ENCODE results near the gene SP1. TPM values are rescaled to one million over a fixed set of nuclear protein-coding genes. Genes with fewer than 3 reads are reported as not detected.
A peak's percentile ranks its signal among the peaks of the same experiment; 100 is the strongest.

SP1 gene
- total and polyA plus RNA-seq, 11 donors, result 7.9 to 48.8 (median 29.5) TPM

GRCh38 chr12:53346491-53346890 lies 33.5 kb upstream of the SP1 start:
- DNase-seq, result no peak
- intact Hi-C loops (cut with DNase I), result no loop called here
- TF ChIP-seq POLR2A (IDR thresholded peaks at IDR 0.05), result no peak
- no peak for TF ChIP-seq CTCF (IDR thresholded peaks at IDR 0.05)
- H3K27ac ChIP-seq, result peak overlapping the region in 8 of 12 donors; percentile 67 to 92 (median 88)
- no peaks in the 10 kb centered on the region for H3K9me3 ChIP-seq
- no peak overlapping the region for H3K4me3 ChIP-seq
- H3K36me3 ChIP-seq, result no peaks in the 10 kb centered on the region
- no peaks in the 10 kb centered on the region for H3K27me3 ChIP-seq
- peaks cover 0 to 23% (median 12%) of the 10 kb centered on the region in 12 donors for H3K4me1 ChIP-seq
- WGBS, 4 donors, result 88 to 93% (median 89%) methylated on average over 1 of the region's 1 CpG
- ATAC-seq, result no peak

- no peaks in the 10 kb centered on the region for H3K36me3 ChIP-seq
- no peak overlapping the region for H3K4me3 ChIP-seq
- H3K27me3 ChIP-seq, result no peaks in the 10 kb centered on the region
- peaks cover 0 to 29% (median 14%) of the 10 kb centered on the region in 12 donors for H3K4me1 ChIP-seq
- intact Hi-C loops (cut with DNase I), result no loop called here
- WGBS, 4 donors, result 90 to 95% (median 93%) methylated on average over 4 of the region's 4 CpGs
- no peaks in the 10 kb centered on the region for H3K9me3 ChIP-seq
- ATAC-seq (no peak), DNase-seq (no peak)
- no peak overlapping the region for H3K27ac ChIP-seq
- no peak for TF ChIP-seq POLR2A (IDR thresholded peaks at IDR 0.05)
- TF ChIP-seq CTCF (IDR thresholded peaks at IDR 0.05), result no peak
Measured at GRCh38 chr12:53347905-53348304, 32.1 kb upstream of the SP1 start.

GRCh38 chr12:53352331-53353256 lies 27.4 kb upstream of the SP1 start:
- Histone ChIP-seq H3K4me1 (peaks cover 0 to 9% (median 0%) of the 10 kb centered on the region in 12 donors), H3K27ac (no peak overlapping the region), H3K27me3 (no peaks in the 10 kb centered on the region), H3K9me3 (no peaks in the 10 kb centered on the region), H3K36me3 (no peaks in the 10 kb centered on the region), H3K4me3 (no peak overlapping the region)
- 59 to 61% (median 60%) methylated on average over 21 of the region's 21 CpGs for WGBS, 4 donors
- peak; percentile 77 to 86 (median 81) for DNase-seq
- ATAC-seq, result peak; percentile 92 to 97 (median 96)
- peak; percentile 82 to 93 (median 88) for TF ChIP-seq CTCF (IDR thresholded peaks at IDR 0.05)
- no peak for TF ChIP-seq POLR2A (IDR thresholded peaks at IDR 0.05)
- intact Hi-C loops (cut with DNase I), result loop anchor here (1.0 to 5.0 kb wide), 9 partner anchors 28 to 156 kb away; partner anchors contain the start of genes NPFF (in 4 of the 10) and SP1 (in 1 of the 10)

- H3K9me3 ChIP-seq, result no peaks in the 10 kb centered on the region
- intact Hi-C loops (cut with DNase I), result loop anchor here in 9 of 10 donors (2.0 to 5.0 kb wide), 6 partner anchors 28 to 156 kb away; partner anchors contain the start of genes NPFF (in 4 of the 9) and SP1 (in 1 of the 9)
- no peaks in the 10 kb centered on the region for H3K36me3 ChIP-seq
- no peaks in the 10 kb centered on the region for H3K27me3 ChIP-seq
- ATAC-seq, result peak in 1 of 4 donors; percentile 15
- H3K27ac ChIP-seq, result no peak overlapping the region
- TF ChIP-seq POLR2A (IDR thresholded peaks at IDR 0.05) (no peak), CTCF (IDR thresholded peaks at IDR 0.05) (no peak)
- WGBS, 4 donors, result 87 to 91% (median 90%) methylated on average over 5 of the region's 5 CpGs
- H3K4me1 ChIP-seq, result peaks cover 0 to 9% (median 0%) of the 10 kb centered on the region in 12 donors
- H3K4me3 ChIP-seq, result no peak overlapping the region
- no peak for DNase-seq
Measured at GRCh38 chr12:53353257-53353655, 26.7 kb upstream of the SP1 start.

Data from heart left ventricle (tissue), 16 donors.